Astrocyte (in vitro differentiated cells and primary cell): ENCODE results near the gene ANKRD60.

ENCODE experiments used
- EZH2 ChIP-seq: IDR thresholded peaks from 2 replicates; pipeline ENCODE4 v1.6.1; 2012; ENCODE audit warnings: mild to moderate bottlenecking, low read length, inconsistent platforms; ENCODE audit not compliant: insufficient read depth
- TF ChIP-seq, protein P1 (sequence below): IDR thresholded peaks from 2 replicates; pipeline ENCODE4 v1.5.1; 2011; ENCODE audit warnings: low read depth, mild to moderate bottlenecking, inconsistent platforms, low read length, moderate library complexity; ENCODE audit not compliant: insufficient read depth

DNA sequence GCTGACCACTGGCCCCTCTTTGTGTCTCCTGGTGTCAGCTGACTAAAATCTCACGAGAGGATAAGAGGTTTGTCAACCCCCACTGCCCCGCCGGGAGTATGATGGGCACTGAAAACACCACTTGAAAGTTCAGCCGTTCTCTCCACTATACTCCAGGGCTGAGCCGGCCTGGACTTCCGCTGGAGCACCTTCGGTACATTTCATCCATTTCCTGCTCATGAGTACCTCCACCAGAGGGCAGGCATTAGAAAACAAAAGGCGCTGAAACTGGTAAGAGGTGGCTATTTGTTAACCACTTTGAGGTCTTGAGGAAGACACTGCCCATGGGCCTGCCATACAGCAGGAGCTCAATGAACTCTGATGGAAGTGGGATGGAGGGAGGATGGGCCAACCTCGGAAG is 17.9 kb upstream of the ANKRD60 start:
- TF ChIP-seq, protein P1, sequence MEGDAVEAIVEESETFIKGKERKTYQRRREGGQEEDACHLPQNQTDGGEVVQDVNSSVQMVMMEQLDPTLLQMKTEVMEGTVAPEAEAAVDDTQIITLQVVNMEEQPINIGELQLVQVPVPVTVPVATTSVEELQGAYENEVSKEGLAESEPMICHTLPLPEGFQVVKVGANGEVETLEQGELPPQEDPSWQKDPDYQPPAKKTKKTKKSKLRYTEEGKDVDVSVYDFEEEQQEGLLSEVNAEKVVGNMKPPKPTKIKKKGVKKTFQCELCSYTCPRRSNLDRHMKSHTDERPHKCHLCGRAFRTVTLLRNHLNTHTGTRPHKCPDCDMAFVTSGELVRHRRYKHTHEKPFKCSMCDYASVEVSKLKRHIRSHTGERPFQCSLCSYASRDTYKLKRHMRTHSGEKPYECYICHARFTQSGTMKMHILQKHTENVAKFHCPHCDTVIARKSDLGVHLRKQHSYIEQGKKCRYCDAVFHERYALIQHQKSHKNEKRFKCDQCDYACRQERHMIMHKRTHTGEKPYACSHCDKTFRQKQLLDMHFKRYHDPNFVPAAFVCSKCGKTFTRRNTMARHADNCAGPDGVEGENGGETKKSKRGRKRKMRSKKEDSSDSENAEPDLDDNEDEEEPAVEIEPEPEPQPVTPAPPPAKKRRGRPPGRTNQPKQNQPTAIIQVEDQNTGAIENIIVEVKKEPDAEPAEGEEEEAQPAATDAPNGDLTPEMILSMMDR, result peak; percentile 27
- TF ChIP-seq EZH2, result no peak
